NT2/D1 (cell line): ENCODE results near the gene FBXO33.
A peak's percentile ranks its signal among the peaks of the same experiment; 100 is the strongest.

Experiments used
- DNase-seq: peaks from one replicate; pipeline ENCODE4 v3.0.0-alpha.2; 2011; ENCODE audit warnings: low read depth, low spot score
- H3K27me3 ChIP-seq: 2 replicates; pipeline ENCODE4 v1.6.0; 2011; ENCODE audit warnings: mild to moderate bottlenecking; ENCODE audit not compliant: insufficient read length, insufficient read depth
- H3K36me3 ChIP-seq: 2 replicates; pipeline ENCODE4 v1.6.1; 2011; ENCODE audit warnings: mild to moderate bottlenecking, low read length, mixed read lengths; ENCODE audit not compliant: insufficient read depth, insufficient read length
- H3K4me1 ChIP-seq: 2 replicates; pipeline ENCODE4 v1.5.1; 2011; ENCODE audit not compliant: insufficient read depth, insufficient read length
- H3K4me3 ChIP-seq: 2 replicates; pipeline ENCODE4 v1.5.1; 2011; ENCODE audit warnings: low read depth; ENCODE audit not compliant: insufficient read length
- H3K9ac ChIP-seq: 2 replicates; pipeline ENCODE4 v1.6.0; 2011; ENCODE audit warnings: low read depth; ENCODE audit not compliant: insufficient read length
- H3K9me3 ChIP-seq: 2 replicates; pipeline ENCODE4 v1.5.1; 2011; ENCODE audit warnings: mild to moderate bottlenecking, low read length; ENCODE audit not compliant: insufficient read depth
- SUZ12 ChIP-seq: IDR thresholded peaks from 2 replicates; pipeline ENCODE4 v1.6.1; 2011; ENCODE audit not compliant: insufficient read length, insufficient read depth; ENCODE audit errors: extremely low read depth
- YY1 ChIP-seq: IDR thresholded peaks from 2 replicates; pipeline ENCODE4 v1.6.1; 2011; ENCODE audit not compliant: insufficient read length, insufficient read depth
- ZNF274 ChIP-seq: IDR thresholded peaks from 2 replicates; pipeline ENCODE4 v1.6.1; 2011; ENCODE audit warnings: mild to moderate bottlenecking, low read depth, low read length

The FBXO33 gene

GRCh38 chr14:39432179-39432618 is at the start of gene FBXO33:
Gene FBXO33 (minus strand): TSS chr14:39432433. CDS start chr14:39432162, 271 bp downstream.
- peak within 1 kb of the TSS; percentile 92 for H3K9ac ChIP-seq
- TF ChIP-seq SUZ12 (no peak), ZNF274 (no peak), YY1 (no peak)
- peak; percentile 84 for DNase-seq

GRCh38 chr14:39474416-39474911 is 42.2 kb upstream of the FBXO33 start:
- Histone ChIP-seq H3K9ac (no peak overlapping the region), H3K27me3 (no peaks in the 10 kb centered on the region), H3K4me3 (no peak overlapping the region), H3K36me3 (no peaks in the 10 kb centered on the region), H3K9me3 (no peaks in the 10 kb centered on the region), H3K4me1 (no peaks in the 10 kb centered on the region)
- no peak for DNase-seq
- TF ChIP-seq SUZ12 = no peak
- no peak for TF ChIP-seq YY1
- TF ChIP-seq ZNF274 = no peak

More at GRCh38 chr14:39432179-39432618, at the start of gene FBXO33:
- Histone ChIP-seq H3K4me1 (no peaks in the 10 kb centered on the region), H3K27me3 (no peaks in the 10 kb centered on the region), H3K9me3 (no peaks in the 10 kb centered on the region), H3K36me3 (no peaks in the 10 kb centered on the region), H3K4me3 (peak within 1 kb of the TSS; percentile 69)

- Histone ChIP-seq H3K27me3 (no peaks in the 10 kb centered on the region), H3K9me3 (no peaks in the 10 kb centered on the region), H3K36me3 (no peaks in the 10 kb centered on the region), H3K9ac (no peak overlapping the region), H3K4me3 (no peak overlapping the region), H3K4me1 (no peaks in the 10 kb centered on the region)
- no peak for DNase-seq
- TF ChIP-seq YY1 (no peak), ZNF274 (no peak), SUZ12 (no peak)
Measured at GRCh38 chr14:39472078-39472477, 39.8 kb upstream of the FBXO33 start.

- no peak for DNase-seq
- no peak for TF ChIP-seq ZNF274
- no peak for TF ChIP-seq SUZ12
- no peak for TF ChIP-seq YY1
- H3K36me3 ChIP-seq = no peaks in the 10 kb centered on the region
- H3K4me3 ChIP-seq = no peak overlapping the region
- no peak overlapping the region for H3K9ac ChIP-seq
- no peaks in the 10 kb centered on the region for H3K9me3 ChIP-seq
- H3K27me3 ChIP-seq = no peaks in the 10 kb centered on the region
- H3K4me1 ChIP-seq = no peaks in the 10 kb centered on the region
Measured at GRCh38 chr14:39469094-39469710, 37.0 kb upstream of the FBXO33 start.

GRCh38 chr14:39467889-39468524 is 35.8 kb upstream of the FBXO33 start:
- H3K9ac ChIP-seq = no peak overlapping the region
- H3K36me3 ChIP-seq = no peaks in the 10 kb centered on the region
- TF ChIP-seq YY1 (no peak), ZNF274 (no peak), SUZ12 (no peak)
- no peaks in the 10 kb centered on the region for H3K9me3 ChIP-seq
- H3K27me3 ChIP-seq = no peaks in the 10 kb centered on the region
- no peaks in the 10 kb centered on the region for H3K4me1 ChIP-seq
- no peak overlapping the region for H3K4me3 ChIP-seq
- no peak for DNase-seq

- no peak overlapping the region for H3K4me3 ChIP-seq
- no peak for DNase-seq
- H3K9ac ChIP-seq = no peak overlapping the region
- H3K36me3 ChIP-seq = no peaks in the 10 kb centered on the region
- TF ChIP-seq YY1 (no peak), ZNF274 (no peak), SUZ12 (no peak)
- H3K4me1 ChIP-seq = no peaks in the 10 kb centered on the region
- no peaks in the 10 kb centered on the region; the same call in 1 of the 2 replicates for H3K9me3 ChIP-seq
- H3K27me3 ChIP-seq = no peaks in the 10 kb centered on the region
Measured at GRCh38 chr14:39459795-39460478, 27.7 kb upstream of the FBXO33 start.
